Panc1 (cell line): ENCODE data around the gene COL13A1. TPM values are rescaled to one million over a fixed set of nuclear protein-coding genes. Genes with fewer than 3 reads are reported as not detected.

Source experiments
- ATAC-seq: fragments of 200-7000 bp; cut with Tn5 transposase; 2 replicates; pipeline ENCODE4 v1.9.1; 2020; ENCODE audit warnings: mild to moderate bottlenecking, moderate library complexity
- BruUV-seq: library from RNA; stranded (reverse); fragments of 400-500 nt; replicated peaks from 2 replicates; lab custom pipeline; 2021; lab: Mats Ljungman, UMichigan
- CTCF ChIA-PET: fragments of 300-600 bp; sonication (Branson Sonifier 250); formaldehyde crosslinking; loops from one replicate; lab custom pipeline; 2022; ENCODE audit warnings: antibody characterized with exemption; lab: Charles Lee
- POLR2A ChIA-PET: fragments of 300-600 bp; sonication (Branson Sonifier 250); formaldehyde crosslinking; loops from one replicate; lab custom pipeline; 2022; ENCODE audit warnings: antibody characterized with exemption; lab: Charles Lee
- DNase-seq: peaks from one replicate; pipeline ENCODE4 v3.0.0-alpha.2; 2010; ENCODE audit warnings: low read depth, low spot score
- H3K27ac ChIP-seq: 2 replicates; pipeline ENCODE4 v1.5.1; 2011; ENCODE audit warnings: mild to moderate bottlenecking, low read length, inconsistent platforms
- H3K27me3 ChIP-seq: fragments of 200-500 bp; sonication (Bioruptor generic); 2 replicates; pipeline ENCODE4 v1.6.0; 2014; ENCODE audit warnings: low read length, inconsistent platforms; ENCODE audit not compliant: control insufficient read depth, insufficient read depth
- H3K36me3 ChIP-seq: fragments of 200-500 bp; sonication (Bioruptor generic); 2 replicates; pipeline ENCODE4 v1.5.1; 2014; ENCODE audit warnings: inconsistent platforms, mild to moderate bottlenecking, low read length, moderate library complexity; ENCODE audit not compliant: control insufficient read depth, insufficient read depth
- H3K4me1 ChIP-seq: 2 replicates; pipeline ENCODE4 v1.5.1; 2011; ENCODE audit warnings: inconsistent platforms, mild to moderate bottlenecking, low read length, moderate library complexity; ENCODE audit not compliant: control insufficient read depth, insufficient read depth
- H3K4me3 ChIP-seq, 2 experiments: 2 replicates each; pipeline ENCODE4 v1.5.1; 2011 to 2012; ENCODE audit warnings: low read depth in 2 of 2, low read length in 2 of 2, mild to moderate bottlenecking in 2 of 2, inconsistent platforms in 1 of 2, moderate library complexity in 1 of 2
- H3K9me3 ChIP-seq: fragments of 200-500 bp; sonication (Bioruptor generic); 2 replicates; pipeline ENCODE4 v1.5.1; 2014; ENCODE audit warnings: low read depth, mild to moderate bottlenecking, inconsistent platforms, low read length, moderate library complexity; ENCODE audit not compliant: control insufficient read depth, insufficient read depth
- CTCF ChIP-seq: fragments of 450-650 bp; IDR thresholded peaks from 2 replicates; pipeline ENCODE4 v1.5.1; 2017; ENCODE audit warnings: mild to moderate bottlenecking
- POLR2AphosphoS5 ChIP-seq: IDR thresholded peaks from 2 replicates; pipeline ENCODE4 v1.6.1; 2012; ENCODE audit warnings: mild to moderate bottlenecking, low read depth, low read length, moderate library complexity
- REST ChIP-seq, 2 experiments: IDR thresholded peaks; 2 replicates each; pipeline ENCODE4 v1.6.1; 2011 to 2012; ENCODE audit warnings: low read depth in 2 of 2, control low read depth in 1 of 2, low read length in 1 of 2, mild to moderate bottlenecking in 1 of 2, moderate library complexity in 1 of 2; ENCODE audit not compliant: insufficient read depth in 1 of 2
- SIN3A ChIP-seq: IDR thresholded peaks from 2 replicates; pipeline ENCODE4 v1.6.1; 2012; ENCODE audit warnings: low read depth, mild to moderate bottlenecking, low read length, moderate library complexity, borderline replicate concordance; ENCODE audit not compliant: insufficient read depth
- TCF7L2 ChIP-seq: IDR thresholded peaks from 2 replicates; pipeline ENCODE4 v1.6.1; 2011; ENCODE audit warnings: mild to moderate bottlenecking, low read depth, low read length, inconsistent platforms
- in situ Hi-C: cut with HindIII; loops from 2 replicates; pipeline ENCODE4 v1.10.0; 2016; ENCODE audit warnings: low sequenced_read_pairs, low pct_unique_long_range_greater_than_20kb
- intact Hi-C: fragments of 100-400 bp; cut with micrococcal nuclease; formaldehyde crosslinking; loops from one replicate; pipeline ENCODE4 v1.10.0; 2022; ENCODE audit not compliant: unreplicated experiment
- total RNA-seq: library from RNA; stranded (reverse); gene quantifications from one replicate; pipeline ENCODE4 v1.2.1, GENCODE V29; 2021; ENCODE audit not compliant: unreplicated experiment

COL13A1 gene
- total RNA-seq, 1 experiment from 2014 or later: 1.0 TPM

GRCh38 chr10:69813632-69814031, 11.9 kb downstream of the COL13A1 start:
- in situ Hi-C loops: no loop called here
- no peaks in the 10 kb centered on the region for H3K27me3 ChIP-seq
- H3K36me3 ChIP-seq: no peaks in the 10 kb centered on the region
- TF ChIP-seq CTCF (no peak), REST (IDR thresholded peaks at IDR 0.05; ENCODE audit: insufficient read depth in 1 of 2, low read depth in 2 of 2, low read length in 1 of 2) (no peak), TCF7L2 (no peak), POLR2AphosphoS5 (no peak), SIN3A (no peak)
- no peak overlapping the region for H3K27ac ChIP-seq
- no peaks in the 10 kb centered on the region for H3K9me3 ChIP-seq
- CTCF ChIA-PET: no interaction called here
- H3K4me3 ChIP-seq: no peak overlapping the region
- no peaks in the 10 kb centered on the region for H3K4me1 ChIP-seq
- ATAC-seq (no peak), DNase-seq (no peak)
- POLR2A ChIA-PET: no interaction called here
- BruUV-seq: no TSS peak
- intact Hi-C loops: no loop called here

- no peak for ATAC-seq
- Histone ChIP-seq H3K4me1 (no peaks in the 10 kb centered on the region), H3K27me3 (no peaks in the 10 kb centered on the region), H3K9me3 (no peaks in the 10 kb centered on the region), H3K27ac (no peak overlapping the region), H3K36me3 (no peaks in the 10 kb centered on the region), H3K4me3 (no peak overlapping the region)
- no TSS peak for BruUV-seq
- POLR2A ChIA-PET: no interaction called here
- in situ Hi-C loops: no loop called here
- no peak for TF ChIP-seq CTCF
- TF ChIP-seq SIN3A: no peak
- no peak for TF ChIP-seq REST (IDR thresholded peaks at IDR 0.05; ENCODE audit: insufficient read depth in 1 of 2, low read depth in 2 of 2, low read length in 1 of 2)
- TF ChIP-seq POLR2AphosphoS5: no peak
- TF ChIP-seq TCF7L2: no peak
- CTCF ChIA-PET: no interaction called here
- intact Hi-C loops: no loop called here
- DNase-seq: no peak
These were observed 12.5 kb downstream of the COL13A1 start for GRCh38 chr10:69814251-69814650.
